Gastrocnemius medialis (tissue), 4 donors: ENCODE data around the gene ACAD11.

Experiments
- POLR2A ChIP-seq, 2 donors: fragments of 450-650 bp; IDR thresholded peaks; one replicate each; pipeline ENCODE4 v1.6.1; 2017; ENCODE audit warnings: antibody characterized with exemption in 2 of 2, mild to moderate bottlenecking in 2 of 2, moderate library complexity in 2 of 2
- TF ChIP-seq, protein P1 (sequence below), 5 experiments: fragments of 450-650 bp in 3 of 5; fragments of 200-600 bp in 2 of 5; sonication (generic) in 2 of 5; IDR thresholded peaks in 4 of 5; conservative IDR thresholded peaks in 1 of 5; 1 replicate in 4 of 5; 2 replicates in 1 of 5; pipeline ENCODE4 v1.5.1; 2016 to 2019; ENCODE audit warnings: antibody characterized with exemption in 5 of 5, mild to moderate bottlenecking in 3 of 5, moderate library complexity in 3 of 5

DNA sequence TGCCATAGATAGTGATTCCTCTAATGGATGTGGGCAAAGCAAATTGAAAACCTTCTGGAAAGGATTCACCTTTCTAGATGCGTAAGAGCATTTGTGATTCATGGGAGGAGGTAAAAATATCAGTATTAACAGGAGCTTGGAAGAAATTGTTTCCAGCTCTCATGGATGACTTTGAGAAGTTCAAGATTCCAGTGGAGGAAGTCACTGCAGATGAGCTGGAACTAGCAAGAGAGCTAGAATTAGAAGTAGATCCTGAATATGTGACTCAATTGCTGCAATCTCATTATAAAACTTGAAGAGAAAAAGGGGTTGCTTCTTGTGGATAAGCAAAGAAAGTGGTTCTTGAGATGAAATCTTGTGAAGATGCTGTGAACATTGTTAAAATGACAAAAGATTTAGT lies 150.5 kb downstream of the ACAD11 start:
- TF ChIP-seq, protein P1, sequence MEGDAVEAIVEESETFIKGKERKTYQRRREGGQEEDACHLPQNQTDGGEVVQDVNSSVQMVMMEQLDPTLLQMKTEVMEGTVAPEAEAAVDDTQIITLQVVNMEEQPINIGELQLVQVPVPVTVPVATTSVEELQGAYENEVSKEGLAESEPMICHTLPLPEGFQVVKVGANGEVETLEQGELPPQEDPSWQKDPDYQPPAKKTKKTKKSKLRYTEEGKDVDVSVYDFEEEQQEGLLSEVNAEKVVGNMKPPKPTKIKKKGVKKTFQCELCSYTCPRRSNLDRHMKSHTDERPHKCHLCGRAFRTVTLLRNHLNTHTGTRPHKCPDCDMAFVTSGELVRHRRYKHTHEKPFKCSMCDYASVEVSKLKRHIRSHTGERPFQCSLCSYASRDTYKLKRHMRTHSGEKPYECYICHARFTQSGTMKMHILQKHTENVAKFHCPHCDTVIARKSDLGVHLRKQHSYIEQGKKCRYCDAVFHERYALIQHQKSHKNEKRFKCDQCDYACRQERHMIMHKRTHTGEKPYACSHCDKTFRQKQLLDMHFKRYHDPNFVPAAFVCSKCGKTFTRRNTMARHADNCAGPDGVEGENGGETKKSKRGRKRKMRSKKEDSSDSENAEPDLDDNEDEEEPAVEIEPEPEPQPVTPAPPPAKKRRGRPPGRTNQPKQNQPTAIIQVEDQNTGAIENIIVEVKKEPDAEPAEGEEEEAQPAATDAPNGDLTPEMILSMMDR (IDR thresholded peaks at IDR 0.05 in 4 of 5, conservative IDR thresholded peaks at IDR 0.05 in 1 of 5) = no peak
- TF ChIP-seq POLR2A (IDR thresholded peaks at IDR 0.05) = no peak
